Suprapubic skin (tissue), 3 donors: ENCODE data around the gene CNOT1.

Source experiments
- EP300 ChIP-seq: sonication (generic); formaldehyde crosslinking; IDR thresholded peaks from one replicate; pipeline ENCODE4 v1.6.1; 2017; ENCODE audit warnings: antibody characterized with exemption
- POLR2A ChIP-seq, 2 donors: fragments of 450-650 bp; IDR thresholded peaks; one replicate each; pipeline ENCODE4 v1.6.1; 2017; ENCODE audit warnings: antibody characterized with exemption in 2 of 2, mild to moderate bottlenecking in 2 of 2, moderate library complexity in 2 of 2
- TF ChIP-seq, protein P1 (sequence below), 2 donors: fragments of 200-600 bp in 1 of 2; fragments of 450-650 bp in 1 of 2; sonication (generic) in 1 of 2; IDR thresholded peaks; one replicate each; pipeline ENCODE4 v1.5.1; 2016 to 2019; ENCODE audit warnings: antibody characterized with exemption in 2 of 2, mild to moderate bottlenecking in 1 of 2, moderate library complexity in 1 of 2

GRCh38 chr16:58652741-58653140, 23.1 kb upstream of the CNOT1 start:
- TF ChIP-seq, protein P1, sequence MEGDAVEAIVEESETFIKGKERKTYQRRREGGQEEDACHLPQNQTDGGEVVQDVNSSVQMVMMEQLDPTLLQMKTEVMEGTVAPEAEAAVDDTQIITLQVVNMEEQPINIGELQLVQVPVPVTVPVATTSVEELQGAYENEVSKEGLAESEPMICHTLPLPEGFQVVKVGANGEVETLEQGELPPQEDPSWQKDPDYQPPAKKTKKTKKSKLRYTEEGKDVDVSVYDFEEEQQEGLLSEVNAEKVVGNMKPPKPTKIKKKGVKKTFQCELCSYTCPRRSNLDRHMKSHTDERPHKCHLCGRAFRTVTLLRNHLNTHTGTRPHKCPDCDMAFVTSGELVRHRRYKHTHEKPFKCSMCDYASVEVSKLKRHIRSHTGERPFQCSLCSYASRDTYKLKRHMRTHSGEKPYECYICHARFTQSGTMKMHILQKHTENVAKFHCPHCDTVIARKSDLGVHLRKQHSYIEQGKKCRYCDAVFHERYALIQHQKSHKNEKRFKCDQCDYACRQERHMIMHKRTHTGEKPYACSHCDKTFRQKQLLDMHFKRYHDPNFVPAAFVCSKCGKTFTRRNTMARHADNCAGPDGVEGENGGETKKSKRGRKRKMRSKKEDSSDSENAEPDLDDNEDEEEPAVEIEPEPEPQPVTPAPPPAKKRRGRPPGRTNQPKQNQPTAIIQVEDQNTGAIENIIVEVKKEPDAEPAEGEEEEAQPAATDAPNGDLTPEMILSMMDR (IDR thresholded peaks at IDR 0.05): no peak
- TF ChIP-seq POLR2A (IDR thresholded peaks at IDR 0.05): no peak
- TF ChIP-seq EP300: no peak
